Glutamatergic neuron (in vitro differentiated cells): Measurements from ENCODE around the gene FADD. TPM values are rescaled to one million over a fixed set of nuclear protein-coding genes. Genes with fewer than 3 reads are reported as not detected.
A peak's percentile ranks its signal among the peaks of the same experiment; 100 is the strongest.

Source experiments
- DNase-seq: peaks from one replicate; pipeline ENCODE4 v3.0.0; 2022
- H3K27ac Mint-ChIP-seq: one replicate; pipeline ENCODE4 v1.8.0; 2020; ENCODE audit warnings: mild to moderate bottlenecking, mixed read lengths, inconsistent platforms; ENCODE audit not compliant: unreplicated experiment
- H3K27me3 Mint-ChIP-seq: one replicate; pipeline ENCODE4 v1.8.0; 2020; ENCODE audit warnings: mild to moderate bottlenecking, moderate library complexity, mixed read lengths, inconsistent platforms; ENCODE audit not compliant: unreplicated experiment
- H3K36me3 Mint-ChIP-seq: one replicate; pipeline ENCODE4 v1.8.0; 2020; ENCODE audit warnings: mild to moderate bottlenecking, mixed read lengths, inconsistent platforms; ENCODE audit not compliant: unreplicated experiment
- H3K4me1 Mint-ChIP-seq: one replicate; pipeline ENCODE4 v1.8.0; 2020; ENCODE audit warnings: mild to moderate bottlenecking, low read depth, mixed read lengths, inconsistent platforms; ENCODE audit not compliant: unreplicated experiment
- H3K4me3 Mint-ChIP-seq: one replicate; pipeline ENCODE4 v1.8.0; 2020; ENCODE audit warnings: mild to moderate bottlenecking, mixed read lengths, inconsistent platforms; ENCODE audit not compliant: unreplicated experiment
- H3K9me3 Mint-ChIP-seq: one replicate; pipeline ENCODE4 v1.8.0; 2020; ENCODE audit warnings: mild to moderate bottlenecking, moderate library complexity, mixed read lengths, inconsistent platforms; ENCODE audit not compliant: unreplicated experiment
- CTCF ChIP-seq: fragments of 200-600 bp; sonication (generic); IDR thresholded peaks from one replicate; pipeline ENCODE4 v1.5.0; 2021; ENCODE audit not compliant: partially characterized antibody, unreplicated experiment
- total RNA-seq: library from RNA; stranded (reverse); fragmentation: NEBNext Ultra II Directional; extraction: Animal tissue kit (Norgen Biotek cat#: 25700); gene quantifications from one replicate; pipeline ENCODE4 v1.2.1, GENCODE V29; 2021; ENCODE audit not compliant: unreplicated experiment

The FADD gene
- total RNA-seq, 1 donor from 2014 or later, result 23.1 TPM

- H3K27ac Mint-ChIP-seq, result no peak overlapping the region
- DNase-seq, result no peak
- no peak for TF ChIP-seq CTCF
- H3K4me3 Mint-ChIP-seq, result peak overlapping the region; percentile 93
- peaks cover 3% of the 10 kb centered on the region for H3K36me3 Mint-ChIP-seq
- peaks cover 9% of the 10 kb centered on the region for H3K9me3 Mint-ChIP-seq
- H3K4me1 Mint-ChIP-seq, result peaks cover 9% of the 10 kb centered on the region
- H3K27me3 Mint-ChIP-seq, result peaks cover 10% of the 10 kb centered on the region
Observed at GRCh38 chr11:70205049-70205725, 2.1 kb downstream of the FADD start.

GRCh38 chr11:70205766-70206165, 2.7 kb downstream of the FADD start:
- Mint-ChIP-seq H3K27me3 (peaks cover 10% of the 10 kb centered on the region), H3K4me3 (peak overlapping the region; percentile 61), H3K36me3 (peaks cover 3% of the 10 kb centered on the region)

GRCh38 chr11:70206226-70206981, 3.3 kb downstream of the FADD start:
- no peak overlapping the region for H3K4me3 Mint-ChIP-seq
- peaks cover 10% of the 10 kb centered on the region for H3K27me3 Mint-ChIP-seq
- H3K9me3 Mint-ChIP-seq, result peaks cover 8% of the 10 kb centered on the region
- peaks cover 3% of the 10 kb centered on the region for H3K36me3 Mint-ChIP-seq
- H3K27ac Mint-ChIP-seq, result no peak overlapping the region
- no peak for TF ChIP-seq CTCF
- peaks cover 9% of the 10 kb centered on the region for H3K4me1 Mint-ChIP-seq
- DNase-seq, result no peak

More at GRCh38 chr11:70205766-70206165, 2.7 kb downstream of the FADD start:
- TF ChIP-seq CTCF, result no peak
- no peak for DNase-seq
- Mint-ChIP-seq H3K4me1 (peaks cover 9% of the 10 kb centered on the region), H3K9me3 (peaks cover 9% of the 10 kb centered on the region), H3K27ac (no peak overlapping the region)

DNA sequence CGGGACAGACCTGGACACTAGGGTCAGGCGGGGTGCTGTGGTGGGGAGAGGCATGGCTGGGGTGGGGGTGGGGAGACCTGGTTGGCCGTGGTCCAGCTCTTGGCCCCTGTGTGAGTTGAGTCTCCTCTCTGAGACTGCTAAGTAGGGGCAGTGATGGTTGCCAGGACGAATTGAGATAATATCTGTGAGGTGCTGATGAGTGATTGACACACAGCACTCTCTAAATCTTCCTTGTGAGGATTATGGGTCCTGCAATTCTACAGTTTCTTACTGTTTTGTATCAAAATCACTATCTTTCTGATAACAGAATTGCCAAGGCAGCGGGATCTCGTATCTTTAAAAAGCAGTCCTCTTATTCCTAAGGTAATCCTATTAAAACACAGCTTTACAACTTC, 3.9 kb downstream of the FADD start:
- peaks cover 9% of the 10 kb centered on the region for H3K4me1 Mint-ChIP-seq
- TF ChIP-seq CTCF, result no peak
- H3K36me3 Mint-ChIP-seq, result peaks cover 3% of the 10 kb centered on the region
- no peak overlapping the region for H3K4me3 Mint-ChIP-seq
- peaks cover 8% of the 10 kb centered on the region for H3K9me3 Mint-ChIP-seq
- peaks cover 10% of the 10 kb centered on the region for H3K27me3 Mint-ChIP-seq
- DNase-seq, result no peak
- no peak overlapping the region for H3K27ac Mint-ChIP-seq
